Measurements from ENCODE around the gene ST6GALNAC2.

DNA sequence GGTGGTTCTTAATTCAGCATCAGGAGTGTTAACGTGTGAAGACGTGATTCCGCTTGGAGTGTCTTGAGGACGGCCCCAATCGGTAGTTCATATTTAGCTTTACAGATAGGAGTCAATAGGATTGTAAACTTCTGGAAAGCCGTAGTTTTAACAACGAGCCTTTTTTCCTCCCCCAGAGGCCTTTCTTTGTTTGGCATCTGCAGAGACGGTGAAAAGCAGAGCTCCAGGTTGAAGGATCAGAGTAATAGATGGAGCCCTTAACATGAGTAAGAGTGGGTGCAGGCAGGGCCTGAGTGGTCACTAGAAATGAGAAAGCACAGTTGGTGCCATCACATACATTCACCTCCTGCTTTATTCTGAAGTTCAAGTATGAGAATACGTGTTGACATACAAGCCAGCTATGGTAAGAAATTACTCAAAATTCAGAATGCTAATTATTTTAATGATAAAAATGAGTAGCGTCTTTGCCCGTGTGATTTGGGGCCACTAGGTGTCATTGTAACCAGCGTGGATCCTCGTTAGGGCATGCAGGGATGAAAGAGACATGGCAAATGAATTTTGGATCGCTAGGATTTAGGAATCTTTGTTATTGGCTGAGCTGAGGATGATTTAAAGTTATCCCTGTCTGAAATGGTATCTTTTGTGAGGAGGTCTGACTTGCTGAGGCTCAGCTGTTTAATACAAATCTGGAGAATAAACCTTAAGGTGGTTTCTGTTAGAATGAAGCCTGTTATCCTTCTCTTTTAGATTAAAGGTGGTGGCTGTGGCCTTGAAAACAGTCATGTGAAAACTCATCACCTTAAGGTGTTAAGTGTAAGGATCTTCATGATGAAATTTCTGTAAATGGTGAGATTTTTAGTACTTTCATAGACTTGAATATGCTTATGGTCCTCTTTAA is 27.2 kb downstream of the ST6GALNAC2 start:
- TF ChIP-seq, protein P1, sequence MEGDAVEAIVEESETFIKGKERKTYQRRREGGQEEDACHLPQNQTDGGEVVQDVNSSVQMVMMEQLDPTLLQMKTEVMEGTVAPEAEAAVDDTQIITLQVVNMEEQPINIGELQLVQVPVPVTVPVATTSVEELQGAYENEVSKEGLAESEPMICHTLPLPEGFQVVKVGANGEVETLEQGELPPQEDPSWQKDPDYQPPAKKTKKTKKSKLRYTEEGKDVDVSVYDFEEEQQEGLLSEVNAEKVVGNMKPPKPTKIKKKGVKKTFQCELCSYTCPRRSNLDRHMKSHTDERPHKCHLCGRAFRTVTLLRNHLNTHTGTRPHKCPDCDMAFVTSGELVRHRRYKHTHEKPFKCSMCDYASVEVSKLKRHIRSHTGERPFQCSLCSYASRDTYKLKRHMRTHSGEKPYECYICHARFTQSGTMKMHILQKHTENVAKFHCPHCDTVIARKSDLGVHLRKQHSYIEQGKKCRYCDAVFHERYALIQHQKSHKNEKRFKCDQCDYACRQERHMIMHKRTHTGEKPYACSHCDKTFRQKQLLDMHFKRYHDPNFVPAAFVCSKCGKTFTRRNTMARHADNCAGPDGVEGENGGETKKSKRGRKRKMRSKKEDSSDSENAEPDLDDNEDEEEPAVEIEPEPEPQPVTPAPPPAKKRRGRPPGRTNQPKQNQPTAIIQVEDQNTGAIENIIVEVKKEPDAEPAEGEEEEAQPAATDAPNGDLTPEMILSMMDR (IDR thresholded peaks at IDR 0.05) = peak in 5 of 6 experiments; percentile 14 to 55 (median 40)
- no peak for TF ChIP-seq POLR2A (IDR thresholded peaks at IDR 0.05)

Measured in adrenal gland (tissue), 5 donors.